Heart left ventricle (tissue), 16 donors: ENCODE results near the gene AAR2. TPM values are rescaled to one million over a fixed set of nuclear protein-coding genes. Genes with fewer than 3 reads are reported as not detected.

Source experiments
- ATAC-seq, 4 donors: fragments of 200-7000 bp; cut with Tn5 transposase; one replicate each; pipeline ENCODE4 v1.9.1; 2020 to 2022; ENCODE audit warnings: moderate library complexity in 4 of 4, mild to moderate bottlenecking in 3 of 4, moderate number of reproducible peaks in 1 of 4
- DNase-seq, 5 donors: peaks; one replicate each; pipeline ENCODE4 v3.0.0-alpha.2; 2020
- H3K27ac ChIP-seq, 12 donors: fragments of 200-600 bp; sonication (generic) in 4 of 12; one replicate each; pipeline versions ENCODE4 v1.5.0 to v1.8.0; 2016 to 2022; ENCODE audit warnings: mild to moderate bottlenecking in 2 of 12
- H3K27me3 ChIP-seq, 9 donors: fragments of 200-600 bp; sonication (generic) in 2 of 9; one replicate each; pipeline versions ENCODE4 v1.5.1 to v1.8.0; 2016 to 2022; ENCODE audit warnings: mild to moderate bottlenecking in 3 of 9
- H3K36me3 ChIP-seq, 9 donors: fragments of 200-600 bp; sonication (generic) in 2 of 9; one replicate each; pipeline versions ENCODE4 v1.5.0 to v1.8.0; 2018 to 2022; ENCODE audit warnings: mild to moderate bottlenecking in 2 of 9
- H3K4me1 ChIP-seq, 12 donors: fragments of 200-600 bp; sonication (generic) in 4 of 12; one replicate each; pipeline versions ENCODE4 v1.5.0 to v1.8.0; 2016 to 2022; ENCODE audit warnings: mild to moderate bottlenecking in 3 of 12
- H3K4me3 ChIP-seq, 12 donors: fragments of 200-600 bp; sonication (generic) in 4 of 12; one replicate each; pipeline versions ENCODE4 v1.5.0 to v1.8.0; 2017 to 2022; ENCODE audit warnings: mild to moderate bottlenecking in 9 of 12, moderate library complexity in 4 of 12
- H3K9me3 ChIP-seq, 12 donors: fragments of 200-600 bp; sonication (generic) in 4 of 12; one replicate each; pipeline versions ENCODE4 v1.5.0 to v1.8.0; 2016 to 2022; ENCODE audit warnings: mild to moderate bottlenecking in 1 of 12
- POLR2A ChIP-seq, 2 donors: fragments of 450-650 bp; IDR thresholded peaks; one replicate each; pipeline ENCODE4 v1.6.1; 2017; ENCODE audit warnings: antibody characterized with exemption in 2 of 2, mild to moderate bottlenecking in 2 of 2, moderate library complexity in 2 of 2
- WGBS, 4 donors: extraction: QIAGEN DNeasy Blood & Tissue Kit in 2 of 4; methylation state at CpG; one replicate each; pipeline versions ENCODE4 v1.1.5 to v1.1.7; 2013 to 2018; 5-methylcytosine and 5-hydroxymethylcytosine counted together
- intact Hi-C, 10 donors: fragments of 100-400 bp; cut with DNase I; formaldehyde crosslinking; loops; one replicate each; pipeline versions ENCODE4 v1.11.1 to v1.14.2; 2022
- polyA plus RNA-seq, 2 donors: library from polyadenylated mRNA; stranded (reverse); fragments of 200-250 nt; gene quantifications; one replicate each; pipeline ENCODE4 v1.2.3, GENCODE V29; 2013
- total RNA-seq, 9 donors: library from RNA; depleted of rRNA in 2 of 9; stranded (reverse); fragments of >200 nt in 2 of 9; fragmentation: NEBNext Ultra II Directional in 3 of 9; extraction: Animal tissue kit (Norgen Biotek cat#: 25700) in 3 of 9; gene quantifications; one replicate each; pipeline versions ENCODE4 v1.1.0 to v1.2.4, GENCODE V29; 2016 to 2023
- TF ChIP-seq, protein P1 (sequence below), 12 donors: fragments of 200-600 bp; sonication (generic) in 4 of 12; IDR thresholded peaks; one replicate each; pipeline versions ENCODE4 v1.5.0 to v1.8.0; 2018 to 2022; ENCODE audit warnings: antibody characterized with exemption in 12 of 12, mild to moderate bottlenecking in 5 of 12
- donor health status: ischemic (EF 13 %, LVEDD 7.1; RV severe dilation, severe dysfunction).
- donor health status: healthy with polysubstance abuse.
- donor health status: DM: no; HTN: yes; CAD: no.
- donor health status: DM: no; HTN: no; CAD: no.
- donor health status: ischemic (EF 25% LVEDD 6.9; RV normal size, moderate dysfunction).
- donor health status: ischemic (EF 25% LVEDD 5.7; RV mildly dilated, moderate dysfunction).
- donor health status: healthy.
- donor health status: DM: yes; HTN: yes; CAD: no.
- donor health status: ischemic (EF 35%, LVEDD 5.7; RV mildly dilated, moderate dysfunction).
- donor health status: nonischemic (EF 11% LVEDD 7.7; RV severe dilation, severe dysfunction).
- donor health status: DM: yes; HTN: yes; CAD: no.
- donor health status: PGD.
- donor health status: ischemic (EF 29% LVEDD 5.4; RV normal size, mild dysfunction).
- donor health status: nonischemic (EF 23%, LVEDD 6.1; RV moderate dilation, normal function).

AAR2 gene
- total and polyA plus RNA-seq, 11 donors, result 7.8 to 26.9 (median 16.8) TPM

DNA sequence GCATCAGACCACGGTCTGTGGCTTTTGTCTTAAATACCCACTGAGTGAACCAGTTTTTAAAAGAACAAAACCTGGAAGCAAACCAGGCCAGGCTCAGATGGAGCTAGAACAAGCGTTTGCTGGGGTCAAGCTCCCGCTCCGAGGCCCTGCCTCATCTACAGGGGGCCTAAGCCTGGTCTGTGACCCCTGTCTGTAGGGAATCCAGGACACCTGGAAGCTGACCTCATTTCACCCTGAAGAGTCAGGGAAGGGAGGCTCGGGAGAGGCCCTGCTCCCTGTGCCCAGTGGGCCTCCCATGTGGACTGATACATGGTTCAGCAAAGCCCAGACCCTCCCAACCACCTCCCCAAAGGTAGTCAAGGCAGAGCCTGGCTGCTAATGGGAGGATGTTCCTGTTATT lies 43.1 kb downstream of the AAR2 start:
- H3K4me1 ChIP-seq, result no peaks in the 10 kb centered on the region
- no peak overlapping the region for H3K27ac ChIP-seq
- TF ChIP-seq POLR2A (IDR thresholded peaks at IDR 0.05), result no peak
- TF ChIP-seq, protein P1, sequence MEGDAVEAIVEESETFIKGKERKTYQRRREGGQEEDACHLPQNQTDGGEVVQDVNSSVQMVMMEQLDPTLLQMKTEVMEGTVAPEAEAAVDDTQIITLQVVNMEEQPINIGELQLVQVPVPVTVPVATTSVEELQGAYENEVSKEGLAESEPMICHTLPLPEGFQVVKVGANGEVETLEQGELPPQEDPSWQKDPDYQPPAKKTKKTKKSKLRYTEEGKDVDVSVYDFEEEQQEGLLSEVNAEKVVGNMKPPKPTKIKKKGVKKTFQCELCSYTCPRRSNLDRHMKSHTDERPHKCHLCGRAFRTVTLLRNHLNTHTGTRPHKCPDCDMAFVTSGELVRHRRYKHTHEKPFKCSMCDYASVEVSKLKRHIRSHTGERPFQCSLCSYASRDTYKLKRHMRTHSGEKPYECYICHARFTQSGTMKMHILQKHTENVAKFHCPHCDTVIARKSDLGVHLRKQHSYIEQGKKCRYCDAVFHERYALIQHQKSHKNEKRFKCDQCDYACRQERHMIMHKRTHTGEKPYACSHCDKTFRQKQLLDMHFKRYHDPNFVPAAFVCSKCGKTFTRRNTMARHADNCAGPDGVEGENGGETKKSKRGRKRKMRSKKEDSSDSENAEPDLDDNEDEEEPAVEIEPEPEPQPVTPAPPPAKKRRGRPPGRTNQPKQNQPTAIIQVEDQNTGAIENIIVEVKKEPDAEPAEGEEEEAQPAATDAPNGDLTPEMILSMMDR (IDR thresholded peaks at IDR 0.05), result no peak
- H3K27me3 ChIP-seq, result peaks cover 0 to 45% (median 9%) of the 10 kb centered on the region in 9 donors
- intact Hi-C loops, result no loop called here
- WGBS, 4 donors, result 65 to 74% (median 69%) methylated on average over 5 of the region's 5 CpGs
- H3K4me3 ChIP-seq, result no peak overlapping the region
- no peak for ATAC-seq
- DNase-seq, result no peak
- H3K36me3 ChIP-seq, result no peaks in the 10 kb centered on the region
- no peaks in the 10 kb centered on the region for H3K9me3 ChIP-seq

GRCh38 chr20:36279776-36280175 lies 43.5 kb downstream of the AAR2 start:
- H3K27me3 ChIP-seq, result peaks cover 0 to 41% (median 6%) of the 10 kb centered on the region in 9 donors
- no peaks in the 10 kb centered on the region for H3K9me3 ChIP-seq
- TF ChIP-seq, protein P1 (IDR thresholded peaks at IDR 0.05), result no peak
- TF ChIP-seq POLR2A (IDR thresholded peaks at IDR 0.05), result no peak
- H3K36me3 ChIP-seq, result no peaks in the 10 kb centered on the region
- no peak overlapping the region for H3K27ac ChIP-seq
- WGBS, 4 donors, result 58 to 71% (median 67%) methylated on average over 6 of the region's 6 CpGs
- ATAC-seq, result no peak
- DNase-seq, result no peak
- intact Hi-C loops, result no loop called here
- no peak overlapping the region for H3K4me3 ChIP-seq
- H3K4me1 ChIP-seq, result no peaks in the 10 kb centered on the region

- TF ChIP-seq, protein P1 (IDR thresholded peaks at IDR 0.05), result no peak
- TF ChIP-seq POLR2A (IDR thresholded peaks at IDR 0.05), result no peak
- H3K4me1 ChIP-seq, result no peaks in the 10 kb centered on the region
- ATAC-seq, result no peak
- 78 to 88% (median 83%) methylated on average over 10 of the region's 10 CpGs for WGBS, 4 donors
- intact Hi-C loops, result no loop called here
- no peaks in the 10 kb centered on the region for H3K36me3 ChIP-seq
- no peak overlapping the region for H3K4me3 ChIP-seq
- H3K9me3 ChIP-seq, result no peaks in the 10 kb centered on the region
- no peak overlapping the region for H3K27ac ChIP-seq
- H3K27me3 ChIP-seq, result peaks cover 0 to 31% (median 7%) of the 10 kb centered on the region in 9 donors
- DNase-seq, result no peak
These were observed 45.6 kb downstream of the AAR2 start for GRCh38 chr20:36281785-36282380.

GRCh38 chr20:36284751-36285150 lies 48.5 kb downstream of the AAR2 start:
- H3K9me3 ChIP-seq, result peaks cover 0 to 8% (median 0%) of the 10 kb centered on the region in 12 donors
- H3K27me3 ChIP-seq, result peaks cover 0 to 15% (median 0%) of the 10 kb centered on the region in 9 donors
- H3K36me3 ChIP-seq, result no peaks in the 10 kb centered on the region
- no peak for DNase-seq
- 74 to 91% (median 89%) methylated on average over 5 of the region's 5 CpGs for WGBS, 4 donors
- H3K4me3 ChIP-seq, result no peak overlapping the region
- no peak overlapping the region for H3K27ac ChIP-seq
- no peak for ATAC-seq
- TF ChIP-seq POLR2A (IDR thresholded peaks at IDR 0.05), result no peak
- TF ChIP-seq, protein P1 (IDR thresholded peaks at IDR 0.05), result no peak
- no peaks in the 10 kb centered on the region for H3K4me1 ChIP-seq
- intact Hi-C loops, result no loop called here
